ENCODE measurements around the gene TMEM17. TPM values are rescaled to one million over a fixed set of nuclear protein-coding genes. Genes with fewer than 3 reads are reported as not detected.

Gene TMEM17
- total RNA-seq, 1 donor from 2014 or later, result not detected

- intact Hi-C loops (cut with micrococcal nuclease), result no loop called here
Observed at GRCh38 chr2:62511636-62512035, 5.6 kb upstream of the TMEM17 start.

GRCh38 chr2:62506421-62506750, 391 bp upstream of the TMEM17 start:
- intact Hi-C loops (cut with micrococcal nuclease), result loop anchor here (5.0 kb wide), 1 partner anchor 201 kb away; the partner anchor contains the start of gene EHBP1

- intact Hi-C loops (cut with micrococcal nuclease), result loop anchor here (5.0 kb wide), 1 partner anchor 202 kb away; the partner anchor contains the start of gene EHBP1
Observed at GRCh38 chr2:62505109-62505749, 766 bp downstream of the TMEM17 start.

GRCh38 chr2:62504657-62505056, 1.3 kb downstream of the TMEM17 start:
- intact Hi-C loops (cut with micrococcal nuclease), result loop anchor here (5.0 kb wide), 1 partner anchor 203 kb away; the partner anchor contains the start of gene EHBP1

- intact Hi-C loops (cut with micrococcal nuclease), result no loop called here
Observed at GRCh38 chr2:62501794-62502500, 4.0 kb downstream of the TMEM17 start.

GRCh38 chr2:62501069-62501468, 4.9 kb downstream of the TMEM17 start:
- intact Hi-C loops (cut with micrococcal nuclease), result no loop called here

GRCh38 chr2:62499430-62500060, 6.5 kb downstream of the TMEM17 start:
- intact Hi-C loops (cut with micrococcal nuclease), result no loop called here

- intact Hi-C loops (cut with micrococcal nuclease), result no loop called here
Observed at GRCh38 chr2:62498739-62499138, 7.3 kb downstream of the TMEM17 start.

- intact Hi-C loops (cut with micrococcal nuclease), result loop anchor here (1.0 kb wide), 1 partner anchor 74 kb away; no protein-coding TSS in a partner anchor
Observed at GRCh38 chr2:62495761-62496160, 10.2 kb downstream of the TMEM17 start.

GRCh38 chr2:62492048-62492447, 13.9 kb downstream of the TMEM17 start:
- intact Hi-C loops (cut with micrococcal nuclease), result no loop called here

GRCh38 chr2:62489702-62490101, 16.3 kb downstream of the TMEM17 start:
- intact Hi-C loops (cut with micrococcal nuclease), result no loop called here

- intact Hi-C loops (cut with micrococcal nuclease), result no loop called here
Observed at GRCh38 chr2:62489162-62489561, 16.8 kb downstream of the TMEM17 start.

- intact Hi-C loops (cut with micrococcal nuclease), result no loop called here
Observed at GRCh38 chr2:62486439-62486765, 19.6 kb downstream of the TMEM17 start.

GRCh38 chr2:62485761-62486438, 20.1 kb downstream of the TMEM17 start:
- intact Hi-C loops (cut with micrococcal nuclease), result no loop called here

GRCh38 chr2:62482558-62483352, 23.2 kb downstream of the TMEM17 start:
- intact Hi-C loops (cut with micrococcal nuclease), result no loop called here

GRCh38 chr2:62479917-62480316, 26.1 kb downstream of the TMEM17 start:
- intact Hi-C loops (cut with micrococcal nuclease), result no loop called here

GRCh38 chr2:62478093-62478580, 27.9 kb downstream of the TMEM17 start:
- intact Hi-C loops (cut with micrococcal nuclease), result no loop called here

GRCh38 chr2:62477573-62477972, 28.4 kb downstream of the TMEM17 start:
- intact Hi-C loops (cut with micrococcal nuclease), result no loop called here

GRCh38 chr2:62475172-62476011, 30.6 kb downstream of the TMEM17 start:
- intact Hi-C loops (cut with micrococcal nuclease), result no loop called here

GRCh38 chr2:62474176-62474575, 31.8 kb downstream of the TMEM17 start:
- intact Hi-C loops (cut with micrococcal nuclease), result no loop called here

All from T-helper 1 cell treated with Interleukin-12 subunit alpha and Interleukin-12 subunit beta and Interleukin-4 antibody, amounts not matched to agents 30 ng/mL and 1 ng/mL, for 36 hours (primary cell).